Placental epithelial cell (primary cell): Measurements from ENCODE around the gene GIPC1. TPM values are rescaled to one million over a fixed set of nuclear protein-coding genes. Genes with fewer than 3 reads are reported as not detected.

Experiments used
- small RNA-seq: library from RNA; depleted of rRNA; stranded (forward); fragments of <200 nt; gene quantifications from one replicate; pipeline ENCODE3, GENCODE V24; 2012
- total RNA-seq: library from RNA; depleted of rRNA; stranded (reverse); fragments of >200 nt; gene quantifications from 2 replicates; pipeline ENCODE4 v1.2.3, GENCODE V29; 2012

The GIPC1 gene, protein sequence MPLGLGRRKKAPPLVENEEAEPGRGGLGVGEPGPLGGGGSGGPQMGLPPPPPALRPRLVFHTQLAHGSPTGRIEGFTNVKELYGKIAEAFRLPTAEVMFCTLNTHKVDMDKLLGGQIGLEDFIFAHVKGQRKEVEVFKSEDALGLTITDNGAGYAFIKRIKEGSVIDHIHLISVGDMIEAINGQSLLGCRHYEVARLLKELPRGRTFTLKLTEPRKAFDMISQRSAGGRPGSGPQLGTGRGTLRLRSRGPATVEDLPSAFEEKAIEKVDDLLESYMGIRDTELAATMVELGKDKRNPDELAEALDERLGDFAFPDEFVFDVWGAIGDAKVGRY
- 203 and 316 TPM in 2 replicates for total RNA-seq

DNA sequence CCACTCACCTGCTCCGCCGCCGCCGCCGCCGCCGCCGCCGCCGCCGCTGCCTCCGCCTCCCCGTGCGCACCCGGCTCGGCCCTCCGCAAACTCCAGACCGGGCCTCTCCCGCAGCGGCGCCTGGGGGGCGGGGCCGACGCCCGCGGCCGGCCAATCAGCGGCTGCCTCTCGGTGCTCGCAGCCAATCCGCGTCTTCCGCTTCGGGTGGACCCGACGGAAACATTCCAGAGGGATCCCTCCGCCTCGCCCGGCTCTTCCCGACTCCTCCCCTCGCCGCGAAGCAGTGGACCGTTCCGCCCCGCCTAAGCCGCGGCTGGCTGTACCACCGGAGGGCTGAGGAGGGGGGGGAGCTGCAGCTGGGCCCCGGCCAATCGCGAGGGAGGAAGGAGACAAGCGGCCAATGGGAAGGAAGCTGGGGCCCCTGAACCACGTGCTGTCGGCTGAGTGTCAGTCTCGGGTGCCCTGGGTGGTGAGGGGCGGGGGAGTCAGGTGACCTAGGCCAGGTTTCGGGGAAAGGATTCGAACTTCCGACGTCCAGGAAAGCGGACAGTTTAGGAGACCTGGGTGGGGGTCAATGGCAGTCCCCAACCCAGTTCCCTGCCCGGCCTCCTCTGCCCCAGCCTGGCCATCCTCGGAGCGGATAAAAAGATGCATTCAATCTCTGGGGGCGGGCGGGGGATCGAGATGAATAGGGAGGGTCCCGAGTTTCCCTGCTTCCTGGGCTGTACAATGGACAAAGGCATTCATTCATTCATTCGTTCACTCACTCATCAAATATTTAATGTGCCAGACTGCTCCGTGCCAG, at the start of gene GIPC1:
Gene GIPC1 (minus strand): TSS at position 99 of the 805 bp plus-strand sequence. CDS start 13,151 bp downstream, outside the sequence.

DNA sequence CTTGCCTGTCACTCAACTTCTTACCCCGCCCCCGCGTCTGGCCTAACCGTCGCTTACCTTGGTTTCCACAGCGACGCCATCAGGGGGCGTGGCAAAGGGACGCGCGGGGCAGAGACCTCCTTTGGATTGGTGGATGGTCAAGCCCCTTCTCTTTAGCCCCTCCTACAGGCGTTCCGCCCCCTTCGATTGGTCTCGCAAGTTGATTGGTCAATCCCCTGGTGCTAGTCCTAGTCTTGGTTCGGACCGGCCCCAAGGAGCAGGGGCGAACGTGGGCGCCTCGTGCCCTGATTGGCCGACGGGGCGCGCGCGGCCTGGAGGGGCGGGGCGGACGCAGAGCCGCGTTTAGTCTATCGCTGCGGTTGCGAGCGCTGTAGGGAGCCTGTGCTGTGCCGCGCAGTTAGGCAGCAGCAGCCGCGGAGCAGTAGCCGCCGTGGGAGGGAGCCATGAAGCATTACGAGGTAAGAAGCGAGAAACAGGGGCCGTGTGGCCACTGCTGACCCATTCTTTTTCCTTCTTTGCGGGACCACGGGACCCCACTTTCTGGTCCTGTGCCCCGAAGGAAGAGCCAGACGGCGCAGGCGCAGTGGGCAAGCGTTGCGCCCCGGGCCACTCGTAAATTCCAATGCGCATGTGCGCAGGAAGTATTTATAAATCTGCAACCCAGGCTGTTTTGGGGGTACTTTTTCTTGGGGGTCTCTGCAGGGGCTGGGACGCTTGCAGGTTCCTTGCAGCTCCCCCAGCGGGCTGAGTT, 33.5 kb upstream of the GIPC1 start, which contains the start of gene TECR:
Gene TECR (plus strand): TSS at position 341 of the 751 bp plus-strand sequence. CDS start 103 bp downstream, at position 444.

GRCh38 chr19:14517840-14518505, 22.0 kb upstream of the GIPC1 start, which contains the start of gene DNAJB1:
Gene DNAJB1 (minus strand): TSS chr19:14518397. CDS start chr19:14518349, 48 bp downstream.

GRCh38 chr19:14475251-14476073, 20.5 kb downstream of the GIPC1 start, which contains the start of gene PTGER1:
Gene PTGER1 (minus strand): TSS chr19:14475354. CDS start chr19:14474320, 1,034 bp downstream.

DNA sequence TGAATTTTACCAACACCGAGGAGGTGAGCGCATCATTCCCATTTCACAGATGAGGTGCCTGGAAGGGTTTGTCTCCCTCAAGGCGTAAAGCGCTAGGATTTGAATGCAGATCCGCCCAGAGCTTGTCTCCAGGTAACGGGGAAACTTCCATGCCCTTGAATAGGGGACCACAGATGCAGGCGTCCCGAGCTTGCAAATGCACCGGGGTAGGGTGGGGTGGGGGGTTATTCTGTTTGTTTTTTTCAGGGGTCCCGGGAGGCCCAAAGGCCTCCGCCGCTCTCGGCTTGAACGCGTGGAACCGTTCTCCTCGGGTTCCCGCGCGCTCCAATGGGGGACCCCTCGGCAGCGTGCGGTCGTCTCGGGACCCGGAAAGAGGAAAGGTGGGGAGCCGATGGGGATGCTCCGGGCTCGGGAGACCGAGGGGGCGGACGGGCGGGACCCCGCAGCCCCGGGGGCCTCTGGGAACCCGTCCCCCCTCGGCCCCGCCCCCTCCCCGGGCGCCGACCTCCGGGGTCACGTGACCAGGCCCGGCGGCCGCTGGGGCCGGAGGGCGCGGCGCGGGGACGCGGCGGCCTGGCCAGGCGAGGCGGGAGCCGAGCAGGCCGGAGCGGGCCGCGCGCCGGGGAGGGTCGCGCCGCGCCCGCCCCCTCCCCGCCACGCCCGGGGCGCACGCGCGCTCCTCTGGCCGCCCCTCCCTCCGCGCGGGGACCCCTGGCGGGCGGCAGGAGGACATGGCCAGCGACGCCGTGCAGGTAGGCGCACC, 63.0 kb downstream of the GIPC1 start, which contains the start of gene PKN1:
Gene PKN1 (plus strand): TSS at position 516 of the 763 bp plus-strand sequence. CDS start 216 bp downstream, at position 732.

Small RNAs within 50 kb of the gene (small RNA-seq; reads per million reads assigned to genes)
- not detected for gene SNRPGP15

Other genes starting within 250 kb of the GIPC1 start
- 16.1 and 30.7 TPM in 2 replicates for gene ADGRE5, start 114.7 kb downstream of the GIPC1 start, total RNA-seq
- gene DDX39A, start 76.8 kb downstream of the GIPC1 start, total RNA-seq: 22.0 and 59.6 TPM in 2 replicates
- 5.6 and 7.9 TPM in 2 replicates for gene PKN1, start 62.8 kb downstream of the GIPC1 start, total RNA-seq
- 0.79 and 1.7 TPM in 2 replicates for gene PTGER1, start 20.8 kb downstream of the GIPC1 start, total RNA-seq
- 166 and 209 TPM in 2 replicates for gene DNAJB1, start 22.3 kb upstream of the GIPC1 start, total RNA-seq
- 69.9 and 111 TPM in 2 replicates for gene TECR, start 33.5 kb upstream of the GIPC1 start, total RNA-seq
- gene NDUFB7, start 75.9 kb upstream of the GIPC1 start, total RNA-seq: 258 and 369 TPM in 2 replicates
- not detected in 2 replicates for gene CLEC17A, start 87.0 kb upstream of the GIPC1 start, total RNA-seq
- not detected in 2 replicates for gene ADGRE3, start 178.7 kb upstream of the GIPC1 start, total RNA-seq
- 12.5 and 13.3 TPM in 2 replicates for gene ZNF333, start 193.9 kb upstream of the GIPC1 start, total RNA-seq